ENCODE data around the gene RPS6KL1. TPM values are rescaled to one million over a fixed set of nuclear protein-coding genes. Genes with fewer than 3 reads are reported as not detected.
A peak's percentile ranks its signal among the peaks of the same experiment; 100 is the strongest.

Gene RPS6KL1
- total and polyA plus RNA-seq, 2 experiments from 2014 or later = 5.6 to 6.5 TPM

- Mint-ChIP-seq H3K27me3 (ENCODE audit: insufficient read depth, low read depth, poor library complexity) (peaks cover 3% of the 10 kb centered on the region), H3K4me3 (no peak overlapping the region), H3K9me3 (no peaks in the 10 kb centered on the region), H3K27ac (no peak overlapping the region), H3K36me3 (ENCODE audit: low read depth) (no peaks in the 10 kb centered on the region), H3K4me1 (no peaks in the 10 kb centered on the region; the same call in 2 of the 3 replicates)
- no peak overlapping the region for H3K4me3 ChIP-seq
- peak; percentile 30 for DNase-seq (ENCODE audit: low spot score)
- H2AFZ ChIP-seq = peak overlapping the region; percentile 95
- H3K36me3 ChIP-seq (ENCODE audit: insufficient read depth) = no peaks in the 10 kb centered on the region
- no peaks in the 10 kb centered on the region for H3F3A ChIP-seq (replicated peaks; ENCODE audit: low read depth)
- no peak overlapping the region for H3K4me2 ChIP-seq
- H3K27ac ChIP-seq (ENCODE audit: low read depth) = no peak overlapping the region
- no peaks in the 10 kb centered on the region for H3K79me2 ChIP-seq (replicated peaks; ENCODE audit: insufficient read depth)
- H3K27me3 ChIP-seq (ENCODE audit: insufficient read depth) = no peaks in the 10 kb centered on the region
- H3K4me1 ChIP-seq (ENCODE audit: insufficient read depth) = no peaks in the 10 kb centered on the region
- H3K9me2 ChIP-seq (ENCODE audit: insufficient read depth) = no peaks in the 10 kb centered on the region
- ATAC-seq = peak; percentile 68
- no peak for TF ChIP-seq ETS1 (IDR thresholded peaks at IDR 0.05)
- TF ChIP-seq ZNF114 (CRISPR knock-in tag; IDR thresholded peaks at IDR 0.05) = no peak
- TF ChIP-seq ZNF331 (CRISPR knock-in tag; IDR thresholded peaks at IDR 0.05; ENCODE audit: low read depth) = no peak
- TF ChIP-seq, protein P1, sequence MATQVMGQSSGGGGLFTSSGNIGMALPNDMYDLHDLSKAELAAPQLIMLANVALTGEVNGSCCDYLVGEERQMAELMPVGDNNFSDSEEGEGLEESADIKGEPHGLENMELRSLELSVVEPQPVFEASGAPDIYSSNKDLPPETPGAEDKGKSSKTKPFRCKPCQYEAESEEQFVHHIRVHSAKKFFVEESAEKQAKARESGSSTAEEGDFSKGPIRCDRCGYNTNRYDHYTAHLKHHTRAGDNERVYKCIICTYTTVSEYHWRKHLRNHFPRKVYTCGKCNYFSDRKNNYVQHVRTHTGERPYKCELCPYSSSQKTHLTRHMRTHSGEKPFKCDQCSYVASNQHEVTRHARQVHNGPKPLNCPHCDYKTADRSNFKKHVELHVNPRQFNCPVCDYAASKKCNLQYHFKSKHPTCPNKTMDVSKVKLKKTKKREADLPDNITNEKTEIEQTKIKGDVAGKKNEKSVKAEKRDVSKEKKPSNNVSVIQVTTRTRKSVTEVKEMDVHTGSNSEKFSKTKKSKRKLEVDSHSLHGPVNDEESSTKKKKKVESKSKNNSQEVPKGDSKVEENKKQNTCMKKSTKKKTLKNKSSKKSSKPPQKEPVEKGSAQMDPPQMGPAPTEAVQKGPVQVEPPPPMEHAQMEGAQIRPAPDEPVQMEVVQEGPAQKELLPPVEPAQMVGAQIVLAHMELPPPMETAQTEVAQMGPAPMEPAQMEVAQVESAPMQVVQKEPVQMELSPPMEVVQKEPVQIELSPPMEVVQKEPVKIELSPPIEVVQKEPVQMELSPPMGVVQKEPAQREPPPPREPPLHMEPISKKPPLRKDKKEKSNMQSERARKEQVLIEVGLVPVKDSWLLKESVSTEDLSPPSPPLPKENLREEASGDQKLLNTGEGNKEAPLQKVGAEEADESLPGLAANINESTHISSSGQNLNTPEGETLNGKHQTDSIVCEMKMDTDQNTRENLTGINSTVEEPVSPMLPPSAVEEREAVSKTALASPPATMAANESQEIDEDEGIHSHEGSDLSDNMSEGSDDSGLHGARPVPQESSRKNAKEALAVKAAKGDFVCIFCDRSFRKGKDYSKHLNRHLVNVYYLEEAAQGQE (IDR thresholded peaks at IDR 0.05; ENCODE audit: unreplicated experiment) = no peak
- no peak for TF ChIP-seq ZNF462 (CRISPR knock-in tag; IDR thresholded peaks at IDR 0.05)
- no peaks in the 10 kb centered on the region for H4K20me1 ChIP-seq (replicated peaks; ENCODE audit: insufficient read depth)
These were observed 11.7 kb upstream of the RPS6KL1 start for GRCh38 chr14:74934476-74935359.
